Neutrophil (primary cell): ENCODE data around the gene ATXN8OS.

Source experiments
- H3K27ac ChIP-seq: fragments of 200-600 bp; sonication (generic); 2 replicates; pipeline ENCODE4 v1.5.1; 2016; ENCODE audit warnings: mild to moderate bottlenecking, moderate library complexity
- H3K27me3 ChIP-seq: fragments of 200-600 bp; sonication (generic); 2 replicates; pipeline ENCODE4 v1.6.0; 2016; ENCODE audit warnings: mild to moderate bottlenecking
- H3K36me3 ChIP-seq: fragments of 200-600 bp; sonication (generic); 2 replicates; pipeline ENCODE4 v1.5.1; 2017
- H3K4me1 ChIP-seq, 2 experiments: fragments of 200-600 bp in 1 of 2; sonication (generic) in 1 of 2; 1 replicate in 1 of 2; 2 replicates in 1 of 2; pipeline versions ENCODE4 v1.5.1 to v1.6.1; 2013 to 2016; ENCODE audit warnings: low read depth in 1 of 2, low read length in 1 of 2, mild to moderate bottlenecking in 1 of 2, moderate library complexity in 1 of 2; ENCODE audit not compliant: control insufficient read depth in 1 of 2, insufficient read depth in 1 of 2
- H3K4me3 ChIP-seq, 2 experiments: fragments of 200-600 bp in 1 of 2; sonication (generic) in 1 of 2; 1 replicate in 1 of 2; 2 replicates in 1 of 2; pipeline ENCODE4 v1.5.1; 2013 to 2016; ENCODE audit warnings: low read depth in 1 of 2, low read length in 1 of 2, mild to moderate bottlenecking in 1 of 2, moderate library complexity in 1 of 2
- H3K9me3 ChIP-seq: fragments of 200-600 bp; sonication (generic); 2 replicates; pipeline ENCODE4 v1.5.1; 2016
- TF ChIP-seq, protein P1 (sequence below): fragments of 200-600 bp; sonication (generic); IDR thresholded peaks from 2 replicates; pipeline ENCODE4 v1.5.1; 2016; ENCODE audit warnings: antibody characterized with exemption

ATXN8OS gene

GRCh38 chr13:70098669-70099068 is 9.0 kb upstream of the ATXN8OS start:
- Histone ChIP-seq H3K4me3 (no peak overlapping the region), H3K4me1 (no peaks in the 10 kb centered on the region), H3K27ac (no peak overlapping the region), H3K9me3 (no peaks in the 10 kb centered on the region), H3K36me3 (no peaks in the 10 kb centered on the region), H3K27me3 (no peaks in the 10 kb centered on the region)
- TF ChIP-seq, protein P1, sequence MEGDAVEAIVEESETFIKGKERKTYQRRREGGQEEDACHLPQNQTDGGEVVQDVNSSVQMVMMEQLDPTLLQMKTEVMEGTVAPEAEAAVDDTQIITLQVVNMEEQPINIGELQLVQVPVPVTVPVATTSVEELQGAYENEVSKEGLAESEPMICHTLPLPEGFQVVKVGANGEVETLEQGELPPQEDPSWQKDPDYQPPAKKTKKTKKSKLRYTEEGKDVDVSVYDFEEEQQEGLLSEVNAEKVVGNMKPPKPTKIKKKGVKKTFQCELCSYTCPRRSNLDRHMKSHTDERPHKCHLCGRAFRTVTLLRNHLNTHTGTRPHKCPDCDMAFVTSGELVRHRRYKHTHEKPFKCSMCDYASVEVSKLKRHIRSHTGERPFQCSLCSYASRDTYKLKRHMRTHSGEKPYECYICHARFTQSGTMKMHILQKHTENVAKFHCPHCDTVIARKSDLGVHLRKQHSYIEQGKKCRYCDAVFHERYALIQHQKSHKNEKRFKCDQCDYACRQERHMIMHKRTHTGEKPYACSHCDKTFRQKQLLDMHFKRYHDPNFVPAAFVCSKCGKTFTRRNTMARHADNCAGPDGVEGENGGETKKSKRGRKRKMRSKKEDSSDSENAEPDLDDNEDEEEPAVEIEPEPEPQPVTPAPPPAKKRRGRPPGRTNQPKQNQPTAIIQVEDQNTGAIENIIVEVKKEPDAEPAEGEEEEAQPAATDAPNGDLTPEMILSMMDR = no peak

- H3K4me3 ChIP-seq = no peak overlapping the region
- H3K27me3 ChIP-seq = peaks cover 24% of the 10 kb centered on the region
- H3K36me3 ChIP-seq = no peaks in the 10 kb centered on the region
- TF ChIP-seq, protein P1 = no peak
- H3K9me3 ChIP-seq = no peaks in the 10 kb centered on the region
- H3K4me1 ChIP-seq = no peaks in the 10 kb centered on the region
- H3K27ac ChIP-seq = no peak overlapping the region
These were observed 3.1 kb upstream of the ATXN8OS start for GRCh38 chr13:70104481-70104880.

- H3K27ac ChIP-seq = no peak overlapping the region
- H3K4me1 ChIP-seq = no peaks in the 10 kb centered on the region
- no peak overlapping the region for H3K4me3 ChIP-seq
- no peaks in the 10 kb centered on the region for H3K36me3 ChIP-seq
- H3K27me3 ChIP-seq = peaks cover 24% of the 10 kb centered on the region
- no peaks in the 10 kb centered on the region for H3K9me3 ChIP-seq
- TF ChIP-seq, protein P1 = no peak
These were observed 515 bp upstream of the ATXN8OS start for GRCh38 chr13:70107125-70107497.

GRCh38 chr13:70108356-70109105 is 905 bp downstream of the ATXN8OS start, which contains the start of gene KLHL1:
TSS of gene KLHL1 (minus strand) at chr13:70108452. CDS start at chr13:70107699, 753 bp downstream.
- no peak within 1 kb of the TSS for H3K4me3 ChIP-seq
- H3K9me3 ChIP-seq = no peaks in the 10 kb centered on the region
- no peaks in the 10 kb centered on the region for H3K36me3 ChIP-seq
- no peak within 1 kb of the TSS for H3K27ac ChIP-seq
- no peaks in the 10 kb centered on the region for H3K4me1 ChIP-seq
- peaks cover 24% of the 10 kb centered on the region for H3K27me3 ChIP-seq
- TF ChIP-seq, protein P1 = no peak

DNA sequence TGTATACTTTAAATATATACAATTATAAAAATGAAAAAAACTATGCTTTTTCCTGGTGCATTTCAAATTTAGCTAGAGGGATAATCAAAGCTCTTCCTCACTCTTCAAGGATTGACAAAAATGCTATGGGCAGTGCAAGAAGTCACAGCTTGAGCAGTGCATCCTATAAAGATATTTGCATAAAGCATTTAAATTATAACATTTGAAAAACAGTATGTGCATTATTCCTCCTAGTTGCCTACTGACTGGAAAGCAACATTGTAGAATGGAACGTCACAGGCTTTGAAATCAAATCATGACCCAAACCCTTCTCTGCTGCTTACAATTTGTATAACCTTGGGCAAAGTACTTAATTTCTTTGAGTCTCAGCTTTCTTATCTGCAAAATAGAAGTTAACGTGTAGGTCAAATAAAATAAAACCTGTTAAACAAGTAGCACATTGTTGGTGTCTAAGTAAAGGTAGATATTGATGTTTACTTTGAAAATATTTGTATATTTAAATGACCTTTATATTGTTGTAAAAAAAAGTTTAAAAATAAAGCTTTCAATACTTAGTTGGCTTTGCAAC is 9.8 kb downstream of the ATXN8OS start:
- Histone ChIP-seq H3K27me3 (no peaks in the 10 kb centered on the region), H3K9me3 (no peaks in the 10 kb centered on the region), H3K36me3 (no peaks in the 10 kb centered on the region), H3K4me1 (no peaks in the 10 kb centered on the region), H3K27ac (no peak overlapping the region), H3K4me3 (no peak overlapping the region)
- TF ChIP-seq, protein P1 = no peak
